Measurements from ENCODE around the gene MAZ.

MAZ gene

DNA sequence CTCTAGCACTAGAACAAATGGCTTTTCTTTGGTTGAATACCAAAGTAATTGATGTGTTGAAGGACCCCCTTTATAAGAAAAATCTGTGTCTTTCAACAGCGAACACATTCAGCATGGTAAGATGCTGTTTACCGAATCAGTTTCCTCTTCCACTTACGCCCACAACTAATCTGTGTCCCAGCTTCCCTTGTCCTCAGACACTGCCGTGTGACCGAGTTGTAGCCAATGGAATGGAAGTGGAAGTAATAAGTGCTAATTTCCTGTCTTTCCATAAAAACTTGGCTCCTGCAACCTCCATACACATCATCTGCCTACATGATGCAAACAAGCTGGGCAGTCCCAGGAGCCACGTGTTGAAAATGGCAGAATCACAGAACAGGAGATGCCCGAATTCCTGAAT is 46.3 kb downstream of the MAZ start:
- no peaks in the 10 kb centered on the region for H3K27me3 ChIP-seq (ENCODE audit: insufficient read depth, low read depth, severe bottlenecking)
- TF ChIP-seq, protein P1, sequence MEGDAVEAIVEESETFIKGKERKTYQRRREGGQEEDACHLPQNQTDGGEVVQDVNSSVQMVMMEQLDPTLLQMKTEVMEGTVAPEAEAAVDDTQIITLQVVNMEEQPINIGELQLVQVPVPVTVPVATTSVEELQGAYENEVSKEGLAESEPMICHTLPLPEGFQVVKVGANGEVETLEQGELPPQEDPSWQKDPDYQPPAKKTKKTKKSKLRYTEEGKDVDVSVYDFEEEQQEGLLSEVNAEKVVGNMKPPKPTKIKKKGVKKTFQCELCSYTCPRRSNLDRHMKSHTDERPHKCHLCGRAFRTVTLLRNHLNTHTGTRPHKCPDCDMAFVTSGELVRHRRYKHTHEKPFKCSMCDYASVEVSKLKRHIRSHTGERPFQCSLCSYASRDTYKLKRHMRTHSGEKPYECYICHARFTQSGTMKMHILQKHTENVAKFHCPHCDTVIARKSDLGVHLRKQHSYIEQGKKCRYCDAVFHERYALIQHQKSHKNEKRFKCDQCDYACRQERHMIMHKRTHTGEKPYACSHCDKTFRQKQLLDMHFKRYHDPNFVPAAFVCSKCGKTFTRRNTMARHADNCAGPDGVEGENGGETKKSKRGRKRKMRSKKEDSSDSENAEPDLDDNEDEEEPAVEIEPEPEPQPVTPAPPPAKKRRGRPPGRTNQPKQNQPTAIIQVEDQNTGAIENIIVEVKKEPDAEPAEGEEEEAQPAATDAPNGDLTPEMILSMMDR (IDR thresholded peaks at IDR 0.05; ENCODE audit: low read depth, low read length), result no peak
- no peak overlapping the region for H3K27ac ChIP-seq
- no peak overlapping the region for H3K4me3 ChIP-seq (ENCODE audit: low read depth, low read length)
- no peak for DNase-seq
- no peaks in the 10 kb centered on the region for H3K36me3 ChIP-seq
- no peaks in the 10 kb centered on the region for H3K9me3 ChIP-seq (ENCODE audit: severe bottlenecking)

DNA sequence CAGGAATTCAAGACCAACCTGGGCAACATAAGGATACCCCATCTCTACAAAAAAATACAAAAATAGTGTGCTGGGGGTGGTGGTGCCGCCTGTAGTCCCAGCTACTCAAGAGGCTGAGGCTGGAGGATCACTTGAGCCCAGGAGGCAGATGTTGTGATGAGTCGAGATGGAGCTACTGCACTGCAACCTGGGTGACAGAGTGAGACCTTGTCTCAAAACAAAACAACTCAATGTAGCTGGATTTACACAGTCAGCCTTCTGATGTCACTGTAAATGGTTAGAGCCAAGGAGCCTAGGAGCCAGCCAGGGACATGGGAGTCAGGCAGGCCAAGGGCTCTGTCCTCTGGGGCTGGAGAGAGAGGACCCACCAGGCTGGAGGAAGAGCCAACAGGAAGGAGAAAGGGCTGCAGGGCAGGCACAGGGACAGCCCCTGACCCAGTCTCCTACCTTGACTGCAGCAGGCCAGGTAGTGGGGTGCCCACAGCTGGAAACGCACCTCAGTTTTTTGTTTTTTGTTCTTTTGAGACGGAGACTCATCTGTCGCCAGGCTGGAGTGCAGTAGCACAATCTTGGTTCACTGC is 48.3 kb downstream of the MAZ start:
- no peak for DNase-seq
- peaks cover 9% of the 10 kb centered on the region for H3K36me3 ChIP-seq
- no peaks in the 10 kb centered on the region for H3K27me3 ChIP-seq (ENCODE audit: insufficient read depth, low read depth, severe bottlenecking)
- no peaks in the 10 kb centered on the region for H3K9me3 ChIP-seq (ENCODE audit: severe bottlenecking)
- H3K4me3 ChIP-seq (ENCODE audit: low read depth, low read length), result no peak overlapping the region
- TF ChIP-seq, protein P1 (IDR thresholded peaks at IDR 0.05; ENCODE audit: low read depth, low read length), result no peak
- H3K27ac ChIP-seq, result no peak overlapping the region

DNA sequence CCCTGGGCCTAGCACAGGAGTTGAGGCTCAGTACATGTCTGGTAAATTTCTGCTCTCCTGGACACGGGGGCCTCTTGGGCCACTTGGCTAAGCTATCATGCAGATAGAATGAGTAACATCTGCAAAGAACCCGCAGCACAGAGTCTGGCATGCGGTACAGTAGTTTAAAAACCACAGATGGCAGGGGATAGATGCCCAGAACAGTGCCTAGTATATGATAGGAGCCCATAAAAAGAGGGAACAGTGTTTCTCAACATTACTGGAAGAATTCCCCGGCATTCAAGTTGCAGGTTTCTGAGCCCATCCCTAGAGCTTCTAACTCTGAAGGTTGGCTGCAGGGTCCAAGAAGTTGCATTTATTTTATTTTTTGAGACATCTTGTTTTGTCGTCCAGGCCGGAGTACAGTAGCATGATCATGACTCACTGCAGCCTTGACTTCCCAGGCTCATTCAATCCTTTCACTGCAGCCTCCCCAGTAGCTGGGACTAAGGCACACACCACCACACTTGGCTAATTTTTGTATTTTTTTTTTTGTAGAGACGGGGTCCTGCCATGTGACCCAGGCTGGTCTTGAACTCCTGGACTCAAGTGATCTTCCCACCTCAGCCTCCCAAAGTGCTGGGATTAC is 50.9 kb downstream of the MAZ start:
- H3K36me3 ChIP-seq, result peaks cover 23% of the 10 kb centered on the region
- TF ChIP-seq, protein P1 (IDR thresholded peaks at IDR 0.05; ENCODE audit: low read depth, low read length), result no peak
- H3K27me3 ChIP-seq (ENCODE audit: insufficient read depth, low read depth, severe bottlenecking), result no peaks in the 10 kb centered on the region
- no peak for DNase-seq
- H3K4me3 ChIP-seq (ENCODE audit: low read depth, low read length), result no peak overlapping the region
- no peaks in the 10 kb centered on the region for H3K9me3 ChIP-seq (ENCODE audit: severe bottlenecking)
- no peak overlapping the region for H3K27ac ChIP-seq

DNA sequence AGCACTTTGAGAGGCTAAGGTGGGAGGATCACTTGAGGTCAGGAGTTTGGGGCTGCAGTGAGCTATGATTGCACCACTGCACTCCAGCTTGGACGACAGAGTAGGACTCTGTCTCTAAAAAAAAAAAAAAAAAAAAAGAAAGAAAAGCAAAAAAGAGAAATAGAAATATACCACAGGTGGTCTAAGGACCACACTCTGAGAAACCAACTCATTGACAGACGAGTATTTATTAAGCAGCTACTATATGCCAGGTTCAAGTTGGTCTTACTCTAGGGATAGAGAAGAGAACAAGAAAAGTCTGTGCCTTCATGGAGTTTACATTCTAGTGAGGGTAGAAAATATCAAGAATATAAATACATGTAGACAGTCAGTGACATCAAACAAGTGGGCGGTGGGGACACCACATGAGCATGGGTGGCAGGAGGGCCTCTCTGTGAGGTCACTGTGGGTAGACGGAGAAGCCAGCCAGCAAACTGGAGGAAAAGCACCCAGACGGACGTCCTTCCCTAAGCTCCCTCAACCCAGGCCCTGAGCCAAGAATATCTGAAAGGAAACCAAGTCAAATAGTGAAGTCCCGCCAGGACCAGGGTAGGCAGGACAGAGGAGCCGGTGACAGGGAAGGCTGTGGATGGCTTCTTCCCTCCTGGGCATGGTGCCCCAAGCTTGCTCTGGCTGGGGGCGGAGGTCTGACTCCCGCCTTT is 52.0 kb downstream of the MAZ start:
- Histone ChIP-seq H3K36me3 (peaks cover 23% of the 10 kb centered on the region), H3K9me3 (ENCODE audit: severe bottlenecking) (no peaks in the 10 kb centered on the region), H3K27ac (no peak overlapping the region), H3K27me3 (ENCODE audit: insufficient read depth, low read depth, severe bottlenecking) (no peaks in the 10 kb centered on the region), H3K4me3 (ENCODE audit: low read depth, low read length) (no peak overlapping the region)
- TF ChIP-seq, protein P1 (IDR thresholded peaks at IDR 0.05; ENCODE audit: low read depth, low read length), result no peak
- no peak for DNase-seq

DNA sequence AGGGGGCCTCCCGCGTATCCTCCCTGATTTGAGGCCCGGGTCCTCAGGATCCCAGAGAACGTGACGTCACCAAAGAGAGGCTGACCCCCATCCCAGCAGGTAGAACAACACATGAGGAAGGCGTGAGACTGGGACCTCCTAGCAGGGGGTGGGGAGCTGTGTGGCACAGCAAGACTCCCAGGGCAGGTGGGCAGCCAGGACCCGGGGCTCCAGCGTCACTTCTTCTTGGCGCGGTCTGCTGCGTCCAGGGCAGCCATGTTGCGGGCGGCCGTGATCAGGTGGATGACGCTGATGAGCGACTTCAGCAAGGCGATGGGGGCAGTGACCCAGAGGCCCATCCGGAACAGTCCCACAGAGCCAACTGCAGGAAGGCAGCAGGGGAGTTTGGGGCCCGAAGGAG is 52.6 kb downstream of the MAZ start:
- no peaks in the 10 kb centered on the region for H3K27me3 ChIP-seq (ENCODE audit: insufficient read depth, low read depth, severe bottlenecking)
- TF ChIP-seq, protein P1 (IDR thresholded peaks at IDR 0.05; ENCODE audit: low read depth, low read length), result no peak
- peaks cover 23% of the 10 kb centered on the region for H3K36me3 ChIP-seq
- no peaks in the 10 kb centered on the region for H3K9me3 ChIP-seq (ENCODE audit: severe bottlenecking)
- no peak overlapping the region for H3K27ac ChIP-seq
- no peak overlapping the region for H3K4me3 ChIP-seq (ENCODE audit: low read depth, low read length)
- DNase-seq, result no peak

Measured in WERI-Rb-1 (cell line).